KBM-7 (cell line): ENCODE results near the gene SYDE2.

Experiments
- DNase-seq: peaks from one replicate; pipeline ENCODE4 v3.0.0-alpha.2; 2015
- in situ Hi-C: fragments of 300-500 bp; cut with MboI; formaldehyde crosslinking; loops from 2 replicates; pipeline ENCODE4 v1.14.3; 2020; ENCODE audit warnings: low sequenced_read_pairs, low pct_unique_long_range_greater_than_20kb, mixed read lengths

SYDE2 gene

GRCh38 chr1:85135392-85135798 is 65.4 kb downstream of the SYDE2 start:
- DNase-seq: no peak
- in situ Hi-C loops: no loop called here

- no peak for DNase-seq
- in situ Hi-C loops: no loop called here
These were observed 66.0 kb downstream of the SYDE2 start for GRCh38 chr1:85134583-85135391.

GRCh38 chr1:85133565-85134159 is 67.2 kb downstream of the SYDE2 start:
- no peak for DNase-seq
- in situ Hi-C loops: no loop called here

- no peak for DNase-seq
These were observed 68.6 kb downstream of the SYDE2 start for GRCh38 chr1:85132078-85132720.

GRCh38 chr1:85128316-85128715 is 72.5 kb downstream of the SYDE2 start:
- no peak for DNase-seq
- in situ Hi-C loops: no loop called here

More at GRCh38 chr1:85132078-85132720, 68.6 kb downstream of the SYDE2 start:
- in situ Hi-C loops: no loop called here

GRCh38 chr1:85125891-85126290 is 74.9 kb downstream of the SYDE2 start:
- no peak for DNase-seq
- in situ Hi-C loops: no loop called here

GRCh38 chr1:85124091-85124490 is 76.7 kb downstream of the SYDE2 start:
- DNase-seq: no peak
- in situ Hi-C loops: no loop called here

GRCh38 chr1:85122169-85122568 is 78.6 kb downstream of the SYDE2 start:
- in situ Hi-C loops: no loop called here
- no peak for DNase-seq

- DNase-seq: no peak
- in situ Hi-C loops: no loop called here
These were observed 79.1 kb downstream of the SYDE2 start for GRCh38 chr1:85121744-85122143.

GRCh38 chr1:85118751-85119150 is 82.1 kb downstream of the SYDE2 start:
- in situ Hi-C loops: no loop called here
- DNase-seq: no peak

GRCh38 chr1:85116856-85117255 is 84.0 kb downstream of the SYDE2 start:
- peak; percentile 67 for DNase-seq

GRCh38 chr1:85115933-85116332 is 84.9 kb downstream of the SYDE2 start:
- in situ Hi-C loops: no loop called here
- DNase-seq: no peak

More at GRCh38 chr1:85116856-85117255, 84.0 kb downstream of the SYDE2 start:
- in situ Hi-C loops: no loop called here

GRCh38 chr1:85111695-85112094 is 89.1 kb downstream of the SYDE2 start:
- in situ Hi-C loops: no loop called here
- DNase-seq: no peak

- DNase-seq: peak; percentile 81
- in situ Hi-C loops: no loop called here
These were observed 91.3 kb downstream of the SYDE2 start for GRCh38 chr1:85109475-85109874.
